GM12878 (cell line): ENCODE data around the gene PHOX2B. TPM values are rescaled to one million over a fixed set of nuclear protein-coding genes. Genes with fewer than 3 reads are reported as not detected.

Experiments
- ATAC-seq: fragments of 200-7000 bp; cut with Tn5 transposase; 3 replicates; pipeline ENCODE4 v1.9.1; 2020; ENCODE audit warnings: mild to moderate bottlenecking, moderate library complexity
- BruUV-seq: library from RNA; stranded (reverse); fragments of 400-500 nt; replicated peaks from 2 replicates; lab custom pipeline; 2021; lab: Mats Ljungman, UMichigan
- CTCF ChIA-PET: fragments of 300-600 bp; sonication (Branson Sonifier 250); formaldehyde crosslinking; extraction: SDS; loops from one replicate; lab custom pipeline; 2021; ENCODE audit warnings: inconsistent platforms; lab: Yijun Ruan, JAX
- POLR2A ChIA-PET: fragments of 350-600 bp; formaldehyde crosslinking; extraction: SDS; loops from one replicate; lab custom pipeline; 2021; ENCODE audit warnings: inconsistent platforms; lab: Charles Lee
- RAD21 ChIA-PET: fragments of 300-600 bp; sonication (Branson Sonifier 250); formaldehyde crosslinking; loops from one replicate; lab custom pipeline; 2023; ENCODE audit warnings: antibody characterized with exemption; ENCODE audit not compliant: unreplicated experiment; lab: Charles Lee
- SMC1A ChIA-PET: fragments of 300-600 bp; sonication (Branson Sonifier 250); formaldehyde crosslinking; loops from one replicate; lab custom pipeline; 2023; ENCODE audit not compliant: unreplicated experiment, uncharacterized antibody; lab: Charles Lee
- DNase-seq: peaks from one replicate; pipeline ENCODE4 v3.0.0-alpha.2; 2011; ENCODE audit warnings: low read depth, low spot score
- FAIRE-seq: peaks from 3 replicates; lab custom pipeline; 2011; peaks lifted over from hg19 to GRCh38; lab: Jason Lieb, UNC
- H2AFZ ChIP-seq: 2 replicates; pipeline ENCODE4 v1.6.0; 2011; ENCODE audit warnings: low read depth, low read length, control low read depth; ENCODE audit not compliant: control insufficient read depth
- H3K27ac ChIP-seq: 2 replicates; pipeline ENCODE4 v1.5.1; 2011; ENCODE audit warnings: control low read depth; ENCODE audit not compliant: control insufficient read depth, insufficient read depth
- H3K27me3 ChIP-seq, 2 experiments: replicated peaks in 1 of 2; 2 replicates each; pipeline versions ENCODE4 v1.6.0 to v1.6.1; 2011; ENCODE audit warnings: low read length in 1 of 2; ENCODE audit not compliant: control insufficient read depth in 2 of 2, insufficient read depth in 2 of 2
- H3K36me3 ChIP-seq, 2 experiments: 2 replicates each; pipeline ENCODE4 v1.5.1; 2011; ENCODE audit warnings: low read length in 1 of 2; ENCODE audit not compliant: control insufficient read depth in 2 of 2, insufficient read depth in 2 of 2
- H3K4me1 ChIP-seq: 2 replicates; pipeline ENCODE4 v1.6.1; 2011; ENCODE audit warnings: mild to moderate bottlenecking, low read length, moderate library complexity, mixed read lengths; ENCODE audit not compliant: control insufficient read depth, insufficient read depth
- H3K4me2 ChIP-seq: 2 replicates; pipeline ENCODE4 v1.6.0; 2011; ENCODE audit warnings: control low read depth; ENCODE audit not compliant: control insufficient read depth, insufficient read depth
- H3K4me3 ChIP-seq: fragments of 200-600 bp; sonication (generic); 2 replicates; pipeline ENCODE4 v1.5.1; 2016
- H3K79me2 ChIP-seq: 2 replicates; pipeline ENCODE4 v1.6.0; 2011; ENCODE audit warnings: low read length; ENCODE audit not compliant: control insufficient read depth, insufficient read depth
- H3K9ac ChIP-seq: 2 replicates; pipeline ENCODE4 v1.8.0; 2011; ENCODE audit warnings: low read length, control low read depth, mixed read lengths; ENCODE audit not compliant: control insufficient read depth, insufficient read depth
- H3K9me3 ChIP-seq: replicated peaks from 3 replicates; pipeline ENCODE4 v1.5.1; 2011; ENCODE audit warnings: mild to moderate bottlenecking, low read length; ENCODE audit not compliant: control insufficient read depth, insufficient read depth
- H4K20me1 ChIP-seq: 2 replicates; pipeline ENCODE4 v1.6.0; 2011; ENCODE audit not compliant: control insufficient read depth, insufficient read depth
- ATF3 ChIP-seq: IDR thresholded peaks from 2 replicates; pipeline ENCODE4 v1.6.1; 2011; ENCODE audit warnings: low read depth, mild to moderate bottlenecking, low read length, moderate library complexity, borderline replicate concordance; ENCODE audit errors: extremely low read depth
- BMI1 ChIP-seq: fragments of 450-650 bp; IDR thresholded peaks from 2 replicates; pipeline ENCODE4 v1.6.1; 2016; ENCODE audit warnings: mild to moderate bottlenecking, moderate library complexity, borderline replicate concordance
- EGR1 ChIP-seq, 2 experiments: IDR thresholded peaks; 1 replicate in 1 of 2; 2 replicates in 1 of 2; pipeline ENCODE4 v1.6.1; 2011 to 2012; ENCODE audit warnings: low read depth in 2 of 2, low read length in 2 of 2, borderline replicate concordance in 1 of 2, mild to moderate bottlenecking in 1 of 2, moderate library complexity in 1 of 2
- EZH2 ChIP-seq: IDR thresholded peaks from 2 replicates; pipeline ENCODE4 v1.6.1; 2012; ENCODE audit warnings: low read depth, mild to moderate bottlenecking, control low read depth, inconsistent platforms, low read length, borderline replicate concordance; ENCODE audit not compliant: control insufficient read depth
- GABPA ChIP-seq: IDR thresholded peaks from 2 replicates; pipeline ENCODE4 v1.6.1; 2014; ENCODE audit warnings: antibody characterized with exemption, low read depth, mild to moderate bottlenecking, inconsistent platforms
- IKZF2 ChIP-seq, 2 experiments: fragments of 450-650 bp; IDR thresholded peaks; 2 replicates each; pipeline ENCODE4 v1.6.1; 2017; ENCODE audit warnings: mild to moderate bottlenecking in 2 of 2, moderate library complexity in 2 of 2
- KAT2A ChIP-seq: conservative IDR thresholded peaks from 2 replicates; pipeline ENCODE4 v1.6.1; 2011; ENCODE audit warnings: low read depth, low read length; ENCODE audit not compliant: control insufficient read depth
- LARP7 ChIP-seq: fragments of 450-650 bp; IDR thresholded peaks from 2 replicates; pipeline ENCODE4 v1.6.1; 2017; ENCODE audit warnings: mild to moderate bottlenecking
- MYB ChIP-seq: fragments of 150-350 bp; IDR thresholded peaks from 2 replicates; pipeline ENCODE4 v1.6.1; 2014; ENCODE audit warnings: mild to moderate bottlenecking, low read depth, low read length, borderline replicate concordance
- PAX8 ChIP-seq: fragments of 450-650 bp; IDR thresholded peaks from 2 replicates; pipeline ENCODE4 v1.6.1; 2017; ENCODE audit warnings: mild to moderate bottlenecking, moderate library complexity
- POLR2AphosphoS5 ChIP-seq: IDR thresholded peaks from 2 replicates; pipeline ENCODE4 v1.6.1; 2011; ENCODE audit warnings: mild to moderate bottlenecking, low read length, inconsistent platforms
- SP1 ChIP-seq: IDR thresholded peaks from one replicate; pipeline ENCODE4 v1.6.1; 2011; ENCODE audit warnings: low read depth, low read length
- SPI1 ChIP-seq: IDR thresholded peaks from 2 replicates; pipeline ENCODE4 v1.6.1; 2011; ENCODE audit warnings: low read depth, mild to moderate bottlenecking, low read length, moderate library complexity, borderline replicate concordance; ENCODE audit not compliant: insufficient read depth
- SREBF1 ChIP-seq: IDR thresholded peaks from 2 replicates; pipeline ENCODE4 v1.6.1; 2012; ENCODE audit warnings: mild to moderate bottlenecking, low read length
- SRF ChIP-seq, 2 experiments: IDR thresholded peaks; 2 replicates each; pipeline ENCODE4 v1.6.1; 2011; ENCODE audit warnings: low read depth in 2 of 2, low read length in 2 of 2, mild to moderate bottlenecking in 1 of 2, moderate library complexity in 1 of 2
- TCF7 ChIP-seq: IDR thresholded peaks from 2 replicates; pipeline ENCODE4 v1.6.1; 2014; ENCODE audit warnings: antibody characterized with exemption, borderline replicate concordance
- ZBTB33 ChIP-seq: fragments of 450-650 bp; IDR thresholded peaks from 2 replicates; pipeline ENCODE4 v1.6.1; 2017; ENCODE audit warnings: mild to moderate bottlenecking
- ZZZ3 ChIP-seq: IDR thresholded peaks from 2 replicates; pipeline ENCODE4 v1.6.1; 2011; ENCODE audit warnings: low read depth; ENCODE audit not compliant: control insufficient read depth, insufficient read length
- WGBS: methylation state at CpG from one replicate; pipeline ENCODE4 v1.1.6; 2016; ENCODE audit warnings: low lambda C conversion rate; ENCODE audit not compliant: insufficient replicate concordance, insufficient coverage; ENCODE audit errors: missing lambda C conversion rate; 5-methylcytosine and 5-hydroxymethylcytosine counted together
- in situ Hi-C: fragments of 300-500 bp; cut with MboI; formaldehyde crosslinking; loops from 9 replicates; pipeline ENCODE4 v1.14.3; 2018; ENCODE audit warnings: mixed read lengths
- intact Hi-C: fragments of 100-400 bp; cut with micrococcal nuclease; formaldehyde crosslinking; loops from one replicate; pipeline ENCODE4 v1.14.2; 2022; ENCODE audit not compliant: unreplicated experiment
- polyA plus RNA-seq, 11 experiments: library from polyadenylated mRNA; depleted of rRNA in 4 of 11; unstranded in 6 of 11; stranded (reverse) in 5 of 11; fragments of >200 nt; fragmentation: Nextera tagmentation in 4 of 11; fragmentation: Illumina TruSeq in 1 of 11; extraction: Ambion mirVana in 4 of 11; extraction: Trizol in 1 of 11; gene quantifications; 1 replicate in 1 of 11; 2 replicates in 10 of 11; pipeline versions ENCODE4 v1.2.1 to v1.2.3, GENCODE V29; 2011 to 2016; ENCODE audit warnings: inconsistent platforms in 2 of 11, missing spikeins in 2 of 11, low read depth in 1 of 11
- total RNA-seq, 4 experiments: library from RNA; depleted of rRNA in 3 of 4; stranded (reverse); fragments of >200 nt in 3 of 4; fragmentation: Illumina TruSeq in 1 of 4; extraction: Trizol in 1 of 4; gene quantifications; 2 replicates each; pipeline versions ENCODE4 v1.2.1 to v1.2.3, GENCODE V29; 2013 to 2021

The PHOX2B gene
- total and polyA plus RNA-seq, 10 of the 15 experiments (the other 5 are each of a cell fraction or from before 2014, with no cell fraction given), result not detected

- DNase-seq (no peak), FAIRE-seq (no peak), ATAC-seq (no peak)
- Histone ChIP-seq H3K4me2 (no peak overlapping the region), H3K4me1 (no peaks in the 10 kb centered on the region), H4K20me1 (no peaks in the 10 kb centered on the region), H3K79me2 (no peaks in the 10 kb centered on the region), H2AFZ (no peak overlapping the region), H3K27me3 (0 out of 4 replicates have a peak, but pooled peaks cover 0 to 3% of the 10 kb centered on the region in 2 experiments), H3K9me3 (no peaks in the 10 kb centered on the region), H3K9ac (no peak overlapping the region), H3K27ac (no peak overlapping the region), H3K4me3 (no peak overlapping the region), H3K36me3 (no peaks in the 10 kb centered on the region)
- RAD21 ChIA-PET, result no interaction called here
- SMC1A ChIA-PET, result no interaction called here
- WGBS, result 9% methylated on average over 4 of the region's 4 CpGs
- intact Hi-C loops (no loop called here), in situ Hi-C loops (no loop called here)
- POLR2A ChIA-PET, result no interaction called here
- TF ChIP-seq MYB (no peak), IKZF2 (IDR thresholded peaks at IDR 0.05) (no peak), LARP7 (no peak), POLR2AphosphoS5 (no peak), ZZZ3 (no peak), KAT2A (no peak), TCF7 (no peak), SREBF1 (no peak), EGR1 (IDR thresholded peaks at IDR 0.05; ENCODE audit: borderline replicate concordance in 1 of 2, low read depth in 2 of 2, low read length in 2 of 2) (no peak), GABPA (no peak), SPI1 (no peak), ATF3 (no peak), BMI1 (no peak), SP1 (no peak), EZH2 (no peak), PAX8 (no peak), ZBTB33 (no peak), SRF (IDR thresholded peaks at IDR 0.05; ENCODE audit: low read depth in 2 of 2, low read length in 2 of 2) (no peak)
- BruUV-seq, result no TSS peak
- CTCF ChIA-PET, result no interaction called here
Observed at GRCh38 chr4:41727861-41728572, 20.5 kb downstream of the PHOX2B start.
